LNCAP (cell line): ENCODE data around the gene SLCO4A1.

Experiments used
- CTCF ChIP-seq: fragments of 450-650 bp; IDR thresholded peaks from 2 replicates; pipeline ENCODE4 v1.5.1; 2017; ENCODE audit warnings: mild to moderate bottlenecking

SLCO4A1 gene

GRCh38 chr20:62628691-62629090, 13.6 kb upstream of the SLCO4A1 start:
- no peak for TF ChIP-seq CTCF

GRCh38 chr20:62629864-62630470, 12.3 kb upstream of the SLCO4A1 start:
- no peak for TF ChIP-seq CTCF

- no peak for TF ChIP-seq CTCF
These were observed 10.7 kb upstream of the SLCO4A1 start for GRCh38 chr20:62631336-62632308.

- TF ChIP-seq CTCF = no peak
These were observed 9.7 kb upstream of the SLCO4A1 start for GRCh38 chr20:62632575-62633090.

- no peak for TF ChIP-seq CTCF
These were observed 8.5 kb upstream of the SLCO4A1 start for GRCh38 chr20:62633598-62634329.

GRCh38 chr20:62634330-62634967, 7.9 kb upstream of the SLCO4A1 start:
- no peak for TF ChIP-seq CTCF

- TF ChIP-seq CTCF = no peak
These were observed 7.1 kb upstream of the SLCO4A1 start for GRCh38 chr20:62635232-62635631.
